ENCODE data around the gene PUSL1. TPM values are rescaled to one million over a fixed set of nuclear protein-coding genes. Genes with fewer than 3 reads are reported as not detected.

Gene PUSL1
- total and polyA plus RNA-seq, 2 of the 13 experiments (the other 11 are each of a cell fraction or from before 2014, with no cell fraction given), result 8.3 to 22.2 TPM

GRCh38 chr1:1336931-1337792, 28.8 kb downstream of the PUSL1 start:
- no peak for FAIRE-seq
- ATAC-seq, result no peak
- Histone ChIP-seq H2AFZ (ENCODE audit: low read length) (no peak overlapping the region), H3K4me1 (ENCODE audit: insufficient read depth, low read length) (no peaks in the 10 kb centered on the region; the same call in 1 of the 2 replicates), H3K4me3 (replicated peaks in 1 of 3; ENCODE audit: insufficient read depth in 1 of 3, low read depth in 2 of 3, low read length in 3 of 3) (no peak overlapping the region), H4K20me1 (ENCODE audit: insufficient read depth, low read length) (peaks cover 7% of the 10 kb centered on the region; the same call in 1 of the 2 replicates), H3K9me3 (ENCODE audit: low read length) (no peaks in the 10 kb centered on the region), H3K27me3 (ENCODE audit: control insufficient read depth in 1 of 2, insufficient read depth in 2 of 2, low read length in 2 of 2) (no peaks in the 10 kb centered on the region), H3K79me2 (ENCODE audit: insufficient read depth, low read length) (no peaks in the 10 kb centered on the region), H3K9ac (ENCODE audit: insufficient read depth, low read depth, low read length) (no peak overlapping the region), H3K27ac (ENCODE audit: extremely low read length, insufficient read depth, low read length) (no peak overlapping the region), H3K4me2 (ENCODE audit: low read depth, low read length) (no peak overlapping the region), H3K36me3 (replicated peaks in 1 of 2; ENCODE audit: control insufficient read depth in 1 of 2, insufficient read depth in 2 of 2, low read length in 2 of 2) (peaks cover 13 to 26% of the 10 kb centered on the region in 2 experiments)
- POLR2A ChIA-PET, result interaction anchor here (0.9 to 3.9 kb wide), 4 partner anchors 11 to 62 kb away, joined by 3 to 12 read pairs (median 4); partner anchors contain the start of genes AURKAIP1, CCNL2 and DVL1
- no peak for DNase-seq (ENCODE audit: low spot score)
- no peak for TF ChIP-seq SMYD3 (CRISPR knock-in tag; IDR thresholded peaks at IDR 0.05)
- TF ChIP-seq, protein P1, sequence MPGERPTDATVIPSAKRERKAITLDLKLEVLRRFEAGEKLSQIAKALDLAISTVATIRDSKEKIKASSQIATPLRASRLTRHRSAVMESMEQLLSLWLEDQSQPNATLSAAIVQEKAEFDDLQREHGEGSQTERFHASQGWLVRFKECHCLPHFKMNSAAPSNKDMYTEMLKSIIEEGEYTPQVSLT (CRISPR knock-in tag; IDR thresholded peaks at IDR 0.05; ENCODE audit: borderline replicate concordance, low read depth), result no peak
- no peak for TF ChIP-seq ZEB1 (IDR thresholded peaks at IDR 0.05; ENCODE audit: insufficient replicate concordance, low read depth)
- no peak for TF ChIP-seq ZNF383 (CRISPR knock-in tag; IDR thresholded peaks at IDR 0.05; ENCODE audit: borderline replicate concordance)
- TF ChIP-seq, protein P2, sequence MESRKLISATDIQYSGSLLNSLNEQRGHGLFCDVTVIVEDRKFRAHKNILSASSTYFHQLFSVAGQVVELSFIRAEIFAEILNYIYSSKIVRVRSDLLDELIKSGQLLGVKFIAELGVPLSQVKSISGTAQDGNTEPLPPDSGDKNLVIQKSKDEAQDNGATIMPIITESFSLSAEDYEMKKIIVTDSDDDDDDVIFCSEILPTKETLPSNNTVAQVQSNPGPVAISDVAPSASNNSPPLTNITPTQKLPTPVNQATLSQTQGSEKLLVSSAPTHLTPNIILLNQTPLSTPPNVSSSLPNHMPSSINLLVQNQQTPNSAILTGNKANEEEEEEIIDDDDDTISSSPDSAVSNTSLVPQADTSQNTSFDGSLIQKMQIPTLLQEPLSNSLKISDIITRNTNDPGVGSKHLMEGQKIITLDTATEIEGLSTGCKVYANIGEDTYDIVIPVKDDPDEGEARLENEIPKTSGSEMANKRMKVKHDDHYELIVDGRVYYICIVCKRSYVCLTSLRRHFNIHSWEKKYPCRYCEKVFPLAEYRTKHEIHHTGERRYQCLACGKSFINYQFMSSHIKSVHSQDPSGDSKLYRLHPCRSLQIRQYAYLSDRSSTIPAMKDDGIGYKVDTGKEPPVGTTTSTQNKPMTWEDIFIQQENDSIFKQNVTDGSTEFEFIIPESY (CRISPR knock-in tag; IDR thresholded peaks at IDR 0.05), result peak; percentile 88
- TF ChIP-seq AGO2 (optimal IDR thresholded peaks at IDR 0.05; ENCODE audit: low read depth, low read length), result peak; percentile 50
- TF ChIP-seq ZNF776 (CRISPR knock-in tag; IDR thresholded peaks at IDR 0.05), result no peak
- no peak for TF ChIP-seq YEATS2 (CRISPR knock-in tag; IDR thresholded peaks at IDR 0.05; ENCODE audit: borderline replicate concordance)
- TF ChIP-seq ZNF703 (CRISPR knock-in tag; IDR thresholded peaks at IDR 0.05; ENCODE audit: borderline replicate concordance), result no peak
- TF ChIP-seq NFE2 (CRISPR knock-in tag; IDR thresholded peaks at IDR 0.05), result no peak
- TF ChIP-seq CREB3 (CRISPR knock-in tag; IDR thresholded peaks at IDR 0.05), result no peak
- TF ChIP-seq SIX4 (CRISPR knock-in tag; IDR thresholded peaks at IDR 0.05), result no peak
- peak; percentile 45; the same call in 1 of the 2 replicates for TF ChIP-seq RBFOX2 (IDR thresholded peaks at IDR 0.05; ENCODE audit: low read depth, low read length)
- TF ChIP-seq THYN1 (CRISPR knock-in tag; IDR thresholded peaks at IDR 0.05; ENCODE audit: borderline replicate concordance, low read depth), result no peak
- BruUV-seq (replicated peaks), result no TSS peak
- in situ Hi-C loops (cut with HindIII; ENCODE audit: extremely low pct_ligation_motif_present, low pct_unique_long_range_greater_than_20kb), result no loop called here
- WGBS (ENCODE audit: low lambda C conversion rate), result 96% methylated on average over 18 of the region's 32 CpGs
- intact Hi-C loops (cut with micrococcal nuclease; ENCODE audit: unreplicated experiment), result no loop called here
- CTCF ChIA-PET (ENCODE audit: low intra/inter-chr PET ratio, low total read pairs), result no interaction called here

Data from HepG2 (cell line).